HG02852 (cell line): Measurements from ENCODE around the gene CLIC4.
"Not testable (repeated sequence)": the region's sequence is repeated elsewhere in the genome, so short reads cannot be mapped to it uniquely, and the experiment has no call there.

ENCODE experiments used
- ATAC-seq: cut with Tn5 transposase; IDR thresholded peaks from one replicate; pipeline ENCODE4 v1.9.1; 2021; ENCODE audit warnings: mild to moderate bottlenecking, moderate library complexity; ENCODE audit not compliant: unreplicated experiment

Gene CLIC4

GRCh38 chr1:24744911-24745710 lies at the start of gene CLIC4:
CLIC4 (plus strand) TSS chr1:24745447; CDS start chr1:24745554, 107 bp downstream.
- ATAC-seq, result peak; percentile 64

GRCh38 chr1:24696041-24696755 lies 49.0 kb upstream of the CLIC4 start:
- no peak for ATAC-seq

- no peak for ATAC-seq
These were observed 48.4 kb upstream of the CLIC4 start for GRCh38 chr1:24696756-24697330.

GRCh38 chr1:24697453-24698001 lies 47.7 kb upstream of the CLIC4 start:
- not testable (repeated sequence) for ATAC-seq

- ATAC-seq, result not testable (repeated sequence)
These were observed 46.9 kb upstream of the CLIC4 start for GRCh38 chr1:24698326-24698725.

- no peak for ATAC-seq
These were observed 45.6 kb upstream of the CLIC4 start for GRCh38 chr1:24699628-24700027.

GRCh38 chr1:24702511-24703293 lies 42.5 kb upstream of the CLIC4 start:
- ATAC-seq, result no peak

GRCh38 chr1:24704411-24705259 lies 40.6 kb upstream of the CLIC4 start:
- no peak for ATAC-seq

GRCh38 chr1:24705260-24706073 lies 39.8 kb upstream of the CLIC4 start:
- ATAC-seq, result peak; percentile 56

GRCh38 chr1:24706074-24706389 lies 39.2 kb upstream of the CLIC4 start:
- ATAC-seq, result not testable (repeated sequence)

GRCh38 chr1:24707687-24708086 lies 37.6 kb upstream of the CLIC4 start:
- no peak for ATAC-seq

GRCh38 chr1:24708938-24709337 lies 36.3 kb upstream of the CLIC4 start:
- ATAC-seq, result no peak

GRCh38 chr1:24709791-24710441 lies 35.3 kb upstream of the CLIC4 start:
- ATAC-seq, result no peak

- ATAC-seq, result no peak
These were observed 33.9 kb upstream of the CLIC4 start for GRCh38 chr1:24711329-24711728.

- ATAC-seq, result no peak
These were observed 32.1 kb upstream of the CLIC4 start for GRCh38 chr1:24713176-24713575.

GRCh38 chr1:24713736-24714135 lies 31.5 kb upstream of the CLIC4 start:
- no peak for ATAC-seq

GRCh38 chr1:24714859-24715520 lies 30.3 kb upstream of the CLIC4 start:
- no peak for ATAC-seq

- ATAC-seq, result no peak
These were observed 29.6 kb upstream of the CLIC4 start for GRCh38 chr1:24715658-24716057.
